Uterus (tissue), 2 donors: ENCODE data around the gene C6orf132.

ENCODE experiments used
- POLR2A ChIP-seq, 2 donors: fragments of 450-650 bp; IDR thresholded peaks; one replicate each; pipeline ENCODE4 v1.6.1; 2016; ENCODE audit warnings: antibody characterized with exemption in 2 of 2, mild to moderate bottlenecking in 1 of 2, moderate library complexity in 1 of 2
- TF ChIP-seq, protein P1 (sequence below), 4 experiments: fragments of 200-600 bp in 2 of 4; fragments of 450-650 bp in 2 of 4; sonication (generic) in 2 of 4; IDR thresholded peaks; one replicate each; pipeline ENCODE4 v1.5.1; 2016 to 2019; ENCODE audit warnings: antibody characterized with exemption in 4 of 4, mild to moderate bottlenecking in 2 of 4, moderate library complexity in 1 of 4

DNA sequence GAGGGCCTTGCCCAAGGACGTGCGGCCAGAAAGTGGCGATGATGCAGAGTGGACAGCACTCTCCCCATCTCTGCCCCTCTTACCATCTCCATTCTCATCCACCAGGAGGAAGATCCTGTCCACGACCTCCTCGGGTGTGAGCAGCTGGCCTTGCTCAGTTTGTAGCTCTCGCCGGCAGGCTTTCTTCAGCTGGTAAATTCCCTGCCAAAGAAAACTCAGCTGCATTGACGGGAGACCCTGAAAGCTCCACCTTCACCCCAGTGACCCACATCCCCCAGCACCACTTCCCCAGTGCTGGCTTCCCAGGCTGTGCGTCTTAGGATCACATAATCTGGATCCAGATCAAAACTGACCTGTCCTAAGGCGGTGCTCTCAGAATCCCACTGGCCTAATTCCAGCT, 43.2 kb upstream of the C6orf132 start:
- TF ChIP-seq, protein P1, sequence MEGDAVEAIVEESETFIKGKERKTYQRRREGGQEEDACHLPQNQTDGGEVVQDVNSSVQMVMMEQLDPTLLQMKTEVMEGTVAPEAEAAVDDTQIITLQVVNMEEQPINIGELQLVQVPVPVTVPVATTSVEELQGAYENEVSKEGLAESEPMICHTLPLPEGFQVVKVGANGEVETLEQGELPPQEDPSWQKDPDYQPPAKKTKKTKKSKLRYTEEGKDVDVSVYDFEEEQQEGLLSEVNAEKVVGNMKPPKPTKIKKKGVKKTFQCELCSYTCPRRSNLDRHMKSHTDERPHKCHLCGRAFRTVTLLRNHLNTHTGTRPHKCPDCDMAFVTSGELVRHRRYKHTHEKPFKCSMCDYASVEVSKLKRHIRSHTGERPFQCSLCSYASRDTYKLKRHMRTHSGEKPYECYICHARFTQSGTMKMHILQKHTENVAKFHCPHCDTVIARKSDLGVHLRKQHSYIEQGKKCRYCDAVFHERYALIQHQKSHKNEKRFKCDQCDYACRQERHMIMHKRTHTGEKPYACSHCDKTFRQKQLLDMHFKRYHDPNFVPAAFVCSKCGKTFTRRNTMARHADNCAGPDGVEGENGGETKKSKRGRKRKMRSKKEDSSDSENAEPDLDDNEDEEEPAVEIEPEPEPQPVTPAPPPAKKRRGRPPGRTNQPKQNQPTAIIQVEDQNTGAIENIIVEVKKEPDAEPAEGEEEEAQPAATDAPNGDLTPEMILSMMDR (IDR thresholded peaks at IDR 0.05): no peak
- TF ChIP-seq POLR2A (IDR thresholded peaks at IDR 0.05): no peak
